Measurements from ENCODE around the gene TMSB10. TPM values are rescaled to one million over a fixed set of nuclear protein-coding genes. Genes with fewer than 3 reads are reported as not detected.

The TMSB10 gene
- total RNA-seq, 2 experiments from 2014 or later = 5,686 to 5,768 TPM

DNA sequence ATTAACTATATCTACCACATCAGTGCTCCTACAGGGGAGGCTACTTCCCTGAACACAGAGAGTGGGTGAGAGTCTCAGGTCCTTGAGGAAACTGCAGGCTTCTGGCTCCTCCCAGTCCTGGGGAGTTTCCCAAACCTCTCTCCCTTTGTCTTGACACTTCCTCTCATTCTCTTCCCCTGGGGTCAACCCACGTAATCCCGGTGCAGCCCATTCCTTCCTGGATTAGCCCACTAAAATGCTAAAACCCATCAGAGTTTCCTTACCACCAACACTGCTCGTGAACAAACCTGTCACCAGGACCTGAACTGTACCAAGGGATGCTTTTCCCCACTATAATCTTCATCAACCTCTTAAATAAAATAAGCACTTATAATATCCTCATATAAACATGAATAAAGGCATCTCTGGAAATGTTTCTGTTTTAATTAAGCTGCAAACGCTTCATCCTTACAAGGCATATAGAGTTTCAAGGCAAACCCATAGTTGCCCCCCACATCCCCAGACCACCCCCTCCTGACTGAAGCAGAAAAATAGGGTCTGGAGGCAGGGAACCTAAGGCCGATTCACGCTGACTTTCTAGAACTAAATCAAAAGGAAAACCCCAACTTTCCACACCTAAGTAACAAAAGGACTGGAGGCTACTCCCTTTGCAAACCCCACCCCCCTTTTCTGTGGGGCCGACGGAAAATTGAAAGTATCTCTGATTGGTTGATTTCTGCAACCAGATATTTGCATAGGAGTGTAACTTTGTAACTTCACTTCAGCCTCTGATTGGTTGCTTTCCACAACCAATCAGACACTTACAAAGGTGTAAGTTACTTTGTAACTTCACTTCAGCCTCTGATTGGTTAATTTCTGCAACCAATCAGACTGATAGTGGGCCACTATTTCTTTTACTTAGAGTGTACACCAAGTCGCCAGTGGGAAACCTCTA, 19.0 kb downstream of the TMSB10 start:
- H3K4me3 Mint-ChIP-seq = peak overlapping the region; percentile 82

GRCh38 chr2:84925336-84925723, 19.9 kb downstream of the TMSB10 start:
- POLR2A ChIA-PET = interaction anchor here (0.7 to 9.3 kb wide), 25 partner anchors 14 to 1270 kb away, joined by 3 to 210 read pairs (median 8); partner anchors contain the start of genes IMMT, KCMF1, SUCLG1 and TGOLN2
- peak overlapping the region; percentile 78 for H3K27ac Mint-ChIP-seq
- H3K4me3 Mint-ChIP-seq = peak overlapping the region; percentile 82
- peaks cover 5% of the 10 kb centered on the region for H3K36me3 Mint-ChIP-seq (ENCODE audit: low read depth)
- CTCF ChIA-PET = interaction anchor here (0.6 to 4.5 kb wide), 63 partner anchors 8 to 466 kb away, joined by 3 to 105 read pairs (median 8); partner anchors contain the start of genes DNAH6, KCMF1, SUCLG1 and TMSB10
- DNase-seq = no peak
- no peaks in the 10 kb centered on the region for H3K27me3 Mint-ChIP-seq
- H3K4me1 Mint-ChIP-seq = peaks cover 43% of the 10 kb centered on the region
- no peaks in the 10 kb centered on the region for H3K9me3 Mint-ChIP-seq

More for the DNA sequence above, 19.0 kb downstream of the TMSB10 start:
- CTCF ChIA-PET = interaction anchor here (0.6 to 4.5 kb wide), 29 partner anchors 7 to 465 kb away, joined by 3 to 105 read pairs (median 14); partner anchors contain the start of genes KCMF1, SUCLG1, TMSB10 and TRABD2A
- POLR2A ChIA-PET = interaction anchor here (1.5 to 9.3 kb wide), 13 partner anchors 12 to 465 kb away, joined by 5 to 210 read pairs (median 12); partner anchors contain the start of genes KCMF1, SUCLG1, TGOLN2 and TMSB10
- peaks cover 6% of the 10 kb centered on the region for H3K36me3 Mint-ChIP-seq (ENCODE audit: low read depth)
- no peaks in the 10 kb centered on the region for H3K27me3 Mint-ChIP-seq
- DNase-seq = peak; percentile 85
- no peaks in the 10 kb centered on the region for H3K9me3 Mint-ChIP-seq
- peaks cover 47% of the 10 kb centered on the region for H3K4me1 Mint-ChIP-seq
- H3K27ac Mint-ChIP-seq = peak overlapping the region; percentile 78

DNA sequence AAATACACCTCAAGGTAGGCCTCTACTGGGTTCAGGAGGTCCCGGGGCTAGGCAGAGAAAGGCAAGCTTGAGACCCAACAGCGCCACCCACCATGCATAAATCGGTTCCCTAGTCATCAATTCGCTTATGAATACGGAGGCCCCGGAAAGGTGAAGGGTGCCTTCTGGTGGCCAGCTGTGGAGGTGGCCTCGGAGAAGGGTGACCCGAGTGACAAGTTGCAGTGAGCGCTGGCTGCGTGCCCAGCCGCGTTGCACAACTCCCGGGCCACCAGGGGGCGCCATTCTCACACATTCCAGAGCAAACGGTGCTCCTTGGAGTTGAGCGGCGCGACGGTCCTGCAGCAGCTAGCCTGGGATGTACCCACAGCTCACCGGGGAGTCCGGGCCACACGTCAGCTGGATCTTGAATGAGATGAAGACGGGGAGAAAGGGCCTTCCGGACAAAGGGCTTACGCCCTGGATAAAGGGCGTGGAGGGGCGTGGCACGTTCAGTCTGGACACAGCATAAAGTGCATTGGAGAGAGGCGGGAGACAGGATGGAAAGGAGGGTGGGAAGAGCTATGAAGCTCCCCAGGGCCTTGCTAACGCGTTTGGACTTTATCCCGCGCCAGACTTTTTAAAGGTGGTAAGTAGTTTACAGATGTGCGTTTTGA, 20.4 kb downstream of the TMSB10 start:
- Mint-ChIP-seq H3K36me3 (ENCODE audit: low read depth) (peaks cover 5% of the 10 kb centered on the region), H3K4me1 (peaks cover 43% of the 10 kb centered on the region), H3K4me3 (peak overlapping the region; percentile 82), H3K27me3 (no peaks in the 10 kb centered on the region), H3K27ac (peak overlapping the region; percentile 78), H3K9me3 (no peaks in the 10 kb centered on the region)
- DNase-seq = peak; percentile 99
- POLR2A ChIA-PET = interaction anchor here (0.6 to 9.3 kb wide), 30 partner anchors 13 to 1270 kb away, joined by 3 to 210 read pairs (median 6); partner anchors contain the start of genes IMMT, KCMF1, SUCLG1 and TGOLN2
- CTCF ChIA-PET = interaction anchor here (0.5 to 4.5 kb wide), 77 partner anchors 8 to 624 kb away, joined by 3 to 105 read pairs (median 5); partner anchors contain the start of genes DNAH6, KCMF1, SUCLG1 and TMSB10

GRCh38 chr2:84927275-84927627, 21.8 kb downstream of the TMSB10 start:
- H3K36me3 Mint-ChIP-seq (ENCODE audit: low read depth) = peaks cover 11% of the 10 kb centered on the region
- peaks cover 52% of the 10 kb centered on the region for H3K4me1 Mint-ChIP-seq
- H3K4me3 Mint-ChIP-seq = peak overlapping the region; percentile 82
- ChIA-PET POLR2A (interaction anchor here (2.4 to 9.3 kb wide), 4 partner anchors 12 to 145 kb away, joined by 14 to 210 read pairs (median 80); partner anchors contain the start of genes KCMF1 and TMSB10), CTCF (interaction anchor here (2.4 kb wide), 6 partner anchors 10 to 76 kb away, joined by 14 to 93 read pairs (median 21); no protein-coding TSS in a partner anchor)
- H3K27ac Mint-ChIP-seq = peak overlapping the region; percentile 78
- peaks cover under 1% of the 10 kb centered on the region for H3K9me3 Mint-ChIP-seq
- no peak for DNase-seq
- no peaks in the 10 kb centered on the region for H3K27me3 Mint-ChIP-seq

DNA sequence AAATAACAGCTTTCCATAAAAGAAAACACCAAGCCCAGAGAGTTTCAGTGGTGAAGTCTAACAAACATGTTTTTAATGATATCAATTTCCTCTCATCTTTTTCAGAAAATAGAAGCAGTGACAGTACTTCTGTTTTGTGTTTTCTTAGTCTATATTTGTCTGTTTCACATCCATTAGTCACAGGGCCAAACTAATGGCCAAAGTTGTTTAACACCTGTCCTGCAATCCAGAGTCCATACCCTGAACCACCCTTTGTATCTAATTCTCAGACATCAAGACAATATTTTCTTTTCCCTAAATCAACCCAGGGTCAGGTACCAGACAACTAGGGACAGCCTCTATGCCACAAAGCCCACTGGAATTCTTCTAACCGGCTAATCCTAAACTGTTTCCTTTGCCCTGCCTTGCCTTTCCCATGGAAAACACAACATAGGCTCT, 25.9 kb downstream of the TMSB10 start:
- Mint-ChIP-seq H3K4me3 (no peak overlapping the region), H3K9me3 (peaks cover 2% of the 10 kb centered on the region), H3K36me3 (ENCODE audit: low read depth) (peaks cover 12% of the 10 kb centered on the region), H3K27me3 (no peaks in the 10 kb centered on the region), H3K4me1 (peaks cover 37% of the 10 kb centered on the region), H3K27ac (no peak overlapping the region)
- ChIA-PET CTCF (interaction anchor here (1.2 to 2.1 kb wide), 2 partner anchors 25 to 87 kb away, joined by 3 to 6 read pairs; no protein-coding TSS in a partner anchor), POLR2A (interaction anchor here (1.1 to 2.5 kb wide), 4 partner anchors 9 to 38 kb away, joined by 5 to 15 read pairs (median 8); no protein-coding TSS in a partner anchor)
- DNase-seq = no peak

GRCh38 chr2:84938194-84938879, 32.9 kb downstream of the TMSB10 start:
- Mint-ChIP-seq H3K27ac (peak overlapping the region; percentile 98), H3K27me3 (no peaks in the 10 kb centered on the region), H3K4me1 (peaks cover 48% of the 10 kb centered on the region), H3K9me3 (no peaks in the 10 kb centered on the region), H3K4me3 (peak overlapping the region; percentile 72), H3K36me3 (ENCODE audit: low read depth) (peaks cover 5% of the 10 kb centered on the region)
- ChIA-PET CTCF (interaction anchor here (0.7 to 5.6 kb wide), 6 partner anchors 10 to 56 kb away, joined by 3 to 93 read pairs (median 6); no protein-coding TSS in a partner anchor), POLR2A (interaction anchor here (0.7 to 12.0 kb wide), 21 partner anchors 8 to 389 kb away, joined by 3 to 351 read pairs (median 9); partner anchors contain the start of genes KCMF1, TGOLN2, TMSB10 and TRABD2A)
- peak; percentile 59 for DNase-seq

DNA sequence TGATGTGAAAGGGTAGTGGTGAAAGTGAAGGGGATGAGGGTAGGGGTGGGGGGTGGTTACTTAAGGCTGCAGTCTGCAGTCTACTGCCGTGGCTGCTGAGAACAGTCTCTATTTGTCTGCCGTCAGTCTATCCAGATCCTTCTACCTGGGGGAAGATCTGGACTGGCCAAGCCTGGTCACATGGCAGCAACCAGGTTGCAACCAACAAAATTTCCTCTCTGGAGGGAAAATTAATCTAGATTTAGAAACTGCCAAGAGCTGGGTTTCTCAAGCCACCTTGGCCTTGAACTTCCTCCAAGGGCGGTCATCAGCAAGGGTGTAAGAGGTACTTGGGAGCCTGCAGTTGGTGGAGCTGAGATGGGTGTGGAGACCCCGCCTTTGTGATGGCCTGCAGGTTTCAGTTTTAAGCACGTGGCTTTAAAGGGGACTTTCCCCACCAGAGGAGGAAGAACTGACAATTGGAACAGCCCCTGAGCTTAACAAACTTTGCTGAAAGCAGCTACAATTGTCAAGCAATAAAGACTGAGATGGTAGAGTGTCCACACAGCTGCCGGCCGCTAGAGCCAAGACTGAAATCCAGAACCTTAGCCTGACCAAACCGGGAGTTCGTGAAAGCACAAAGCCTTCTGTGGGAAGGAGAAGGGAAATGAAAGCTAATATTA, 34.1 kb downstream of the TMSB10 start:
- H3K27ac Mint-ChIP-seq = peak overlapping the region; percentile 98
- peaks cover 12% of the 10 kb centered on the region for H3K36me3 Mint-ChIP-seq (ENCODE audit: low read depth)
- peaks cover 53% of the 10 kb centered on the region for H3K4me1 Mint-ChIP-seq
- H3K9me3 Mint-ChIP-seq = no peaks in the 10 kb centered on the region
- peak; percentile 87 for DNase-seq
- H3K4me3 Mint-ChIP-seq = peak overlapping the region; percentile 72
- H3K27me3 Mint-ChIP-seq = no peaks in the 10 kb centered on the region
- ChIA-PET POLR2A (interaction anchor here (0.6 to 12.0 kb wide), 31 partner anchors 9 to 628 kb away, joined by 3 to 351 read pairs (median 6); partner anchors contain the start of genes KCMF1, MAT2A, TGOLN2 and TMSB10), CTCF (interaction anchor here (0.6 to 5.6 kb wide), 13 partner anchors 11 to 361 kb away, joined by 3 to 93 read pairs (median 4); partner anchors contain the start of gene KCMF1)

DNA sequence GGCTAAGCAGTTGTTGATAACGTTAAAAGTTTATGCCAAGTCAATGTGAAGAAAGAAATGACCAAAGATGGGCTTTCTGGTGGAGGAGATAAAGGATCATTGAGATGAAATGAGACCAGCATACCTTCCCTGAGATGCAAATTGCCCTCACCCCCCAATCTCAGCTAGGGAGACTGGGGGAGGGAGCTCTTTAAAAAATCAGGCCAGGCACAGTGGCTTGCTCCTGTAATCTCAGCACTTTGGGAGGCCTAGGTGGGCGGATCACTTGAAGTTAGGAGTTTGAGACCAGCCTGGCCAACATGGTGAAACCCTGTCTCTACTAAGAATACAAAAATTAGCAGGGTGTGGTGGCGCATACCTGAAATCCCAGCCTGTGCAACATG, 34.6 kb downstream of the TMSB10 start:
- POLR2A ChIA-PET = interaction anchor here (0.6 to 12.0 kb wide), 30 partner anchors 9 to 628 kb away, joined by 3 to 351 read pairs (median 6); partner anchors contain the start of genes KCMF1, MAT2A, TGOLN2 and TMSB10
- peaks cover 17% of the 10 kb centered on the region for H3K36me3 Mint-ChIP-seq (ENCODE audit: low read depth)
- peak overlapping the region; percentile 98 for H3K27ac Mint-ChIP-seq
- CTCF ChIA-PET = interaction anchor here (0.6 to 5.6 kb wide), 13 partner anchors 11 to 360 kb away, joined by 3 to 93 read pairs (median 4); partner anchors contain the start of gene KCMF1
- H3K4me3 Mint-ChIP-seq = peak overlapping the region; percentile 72
- DNase-seq = no peak
- H3K27me3 Mint-ChIP-seq = no peaks in the 10 kb centered on the region
- no peaks in the 10 kb centered on the region for H3K9me3 Mint-ChIP-seq
- peaks cover 58% of the 10 kb centered on the region for H3K4me1 Mint-ChIP-seq

DNA sequence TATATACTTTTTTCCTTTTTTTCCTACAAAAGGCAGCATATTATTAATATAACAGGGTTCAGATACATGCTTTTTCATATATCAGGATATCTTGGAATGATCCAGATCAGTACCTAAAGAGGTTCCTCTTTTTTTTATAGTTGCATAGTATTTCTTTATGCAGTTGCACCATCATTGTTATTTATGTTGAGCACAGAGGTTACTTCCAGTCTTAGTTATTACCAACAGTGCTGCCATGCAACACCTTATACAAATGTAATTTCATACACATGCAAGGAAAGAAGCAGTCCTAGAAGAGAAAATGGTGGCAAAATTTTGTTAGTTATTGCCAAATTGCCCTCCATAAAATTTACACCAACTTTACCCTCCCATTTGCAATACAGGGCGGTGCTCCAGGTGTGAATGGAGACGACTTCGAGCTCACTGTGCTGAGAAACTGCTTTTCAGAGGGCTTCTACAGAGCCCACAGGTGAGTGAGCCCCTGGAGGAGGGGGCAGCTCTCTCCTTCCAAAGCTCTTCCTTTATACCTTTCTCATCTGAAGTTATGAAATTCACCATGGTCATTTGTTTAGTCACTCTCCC, 35.5 kb downstream of the TMSB10 start:
- peak overlapping the region; percentile 40 for H3K27ac Mint-ChIP-seq
- H3K9me3 Mint-ChIP-seq = no peaks in the 10 kb centered on the region
- CTCF ChIA-PET = interaction anchor here (1.1 to 5.6 kb wide), 4 partner anchors 15 to 75 kb away, joined by 3 to 93 read pairs (median 5); no protein-coding TSS in a partner anchor
- H3K36me3 Mint-ChIP-seq (ENCODE audit: low read depth) = peaks cover 19% of the 10 kb centered on the region
- H3K27me3 Mint-ChIP-seq = no peaks in the 10 kb centered on the region
- POLR2A ChIA-PET = interaction anchor here (0.6 to 12.0 kb wide), 9 partner anchors 10 to 289 kb away, joined by 4 to 351 read pairs (median 22); partner anchors contain the start of genes KCMF1, TMSB10 and TRABD2A
- no peak overlapping the region for H3K4me3 Mint-ChIP-seq
- peaks cover 62% of the 10 kb centered on the region for H3K4me1 Mint-ChIP-seq
- DNase-seq = no peak

DNA sequence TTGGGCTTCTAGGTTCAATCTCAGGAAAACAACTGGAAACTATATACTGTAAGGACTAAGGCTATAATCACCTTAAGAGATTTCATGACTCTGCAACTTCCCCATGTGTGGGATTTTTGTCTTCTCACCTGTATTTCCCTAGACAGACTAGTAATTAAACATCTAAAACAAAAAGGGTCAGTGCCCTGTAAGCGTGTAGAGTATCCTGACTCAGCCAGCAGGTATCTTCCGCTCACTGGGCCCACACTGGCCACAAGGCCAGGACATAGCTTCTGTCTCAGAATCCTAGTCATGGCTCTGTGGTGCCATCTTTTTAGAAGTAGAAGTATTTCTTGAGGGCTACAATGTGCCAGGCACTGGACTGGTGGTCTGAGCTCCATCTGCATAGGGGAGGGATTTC, 36.7 kb downstream of the TMSB10 start:
- Mint-ChIP-seq H3K27ac (no peak overlapping the region), H3K36me3 (ENCODE audit: low read depth) (peaks cover 19% of the 10 kb centered on the region), H3K9me3 (no peaks in the 10 kb centered on the region), H3K4me3 (no peak overlapping the region), H3K4me1 (peaks cover 62% of the 10 kb centered on the region), H3K27me3 (no peaks in the 10 kb centered on the region)
- no peak for DNase-seq
- ChIA-PET POLR2A (interaction anchor here (2.9 to 12.0 kb wide), 4 partner anchors 17 to 36 kb away, joined by 24 to 351 read pairs (median 104); partner anchors contain the start of genes KCMF1 and TMSB10), CTCF (interaction anchor here (0.8 to 1.5 kb wide), 3 partner anchors 16 to 36 kb away, joined by 3 to 10 read pairs (median 5); no protein-coding TSS in a partner anchor)
